Measurements from ENCODE around the gene DOK3. TPM values are rescaled to one million over a fixed set of nuclear protein-coding genes. Genes with fewer than 3 reads are reported as not detected.

DOK3 gene
- polyA plus RNA-seq, 3 donors = 3.3 to 4.3 (median 3.8) TPM

DNA sequence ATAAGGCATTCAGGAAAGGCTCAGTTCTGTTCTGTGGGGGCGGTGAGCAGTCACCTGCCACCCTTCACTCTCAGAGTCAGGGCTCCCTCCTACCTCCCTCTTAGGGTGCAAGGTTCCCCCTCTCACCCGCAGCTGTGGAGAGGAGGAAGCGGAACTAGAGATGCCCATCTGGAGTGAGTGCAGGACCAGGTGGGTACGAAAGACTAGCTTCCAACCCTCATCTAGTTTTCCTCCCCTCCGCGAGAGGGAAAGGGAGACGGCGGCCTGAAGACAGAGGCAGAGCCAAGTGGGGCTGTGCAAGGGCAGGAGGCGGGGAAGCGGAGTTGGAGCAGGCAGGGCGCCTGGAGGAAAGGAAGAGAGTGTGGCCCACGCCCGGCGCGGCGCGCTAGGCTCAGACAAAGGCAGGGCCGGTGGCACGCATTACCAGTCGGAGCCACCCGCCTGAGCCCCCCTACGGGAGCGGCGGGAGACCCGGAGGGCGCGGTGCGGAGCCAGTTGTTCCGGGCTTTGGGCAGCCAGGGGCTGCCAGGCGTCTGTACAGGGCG is 55.7 kb downstream of the DOK3 start:
- DNase-seq (ENCODE audit: low read depth in 3 of 3, low spot score in 2 of 3) = no peak

- no peak for DNase-seq (ENCODE audit: low read depth in 3 of 3, low spot score in 2 of 3)
These were observed 56.7 kb downstream of the DOK3 start for GRCh38 chr5:177452688-177453638.

Other genes with a start within 250 kb of the DOK3 start
- 10 to 100 TPM; 22.9 to 30.9 (median 25.7) TPM for gene RAB24, start 206.1 kb downstream of the DOK3 start, polyA plus RNA-seq (ENCODE audit: insufficient read length in 3 of 3)
- gene PRELID1, start 206.0 kb downstream of the DOK3 start, polyA plus RNA-seq (ENCODE audit: insufficient read length in 3 of 3) = 100 to 1,000 TPM; 105 to 139 (median 112) TPM
- 10 to 100 TPM in 2 of 3 donors, 1 to 10 TPM in 1; 9.8 to 11.4 (median 10.5) TPM for gene MXD3, start 197.9 kb downstream of the DOK3 start, polyA plus RNA-seq (ENCODE audit: insufficient read length in 3 of 3)
- 100 to 1,000 TPM; 128 to 136 (median 131) TPM for gene LMAN2, start 158.2 kb downstream of the DOK3 start, polyA plus RNA-seq (ENCODE audit: insufficient read length in 3 of 3)
- 10 to 100 TPM; 10.5 to 15.8 (median 11.8) TPM for gene RGS14, start 151.9 kb downstream of the DOK3 start, polyA plus RNA-seq (ENCODE audit: insufficient read length in 3 of 3)
- 100 to 1,000 TPM; 118 to 190 (median 157) TPM for gene SLC34A1, start 125.4 kb downstream of the DOK3 start, polyA plus RNA-seq (ENCODE audit: insufficient read length in 3 of 3)
- under 1 TPM; 0.47 to 0.72 (median 0.67) TPM for gene PFN3, start 109.2 kb downstream of the DOK3 start, polyA plus RNA-seq (ENCODE audit: insufficient read length in 3 of 3)
- 1 to 10 TPM; 3.5 to 6.4 (median 4.6) TPM for gene F12, start 100.3 kb downstream of the DOK3 start, polyA plus RNA-seq (ENCODE audit: insufficient read length in 3 of 3)
- gene GRK6, start 83.2 kb downstream of the DOK3 start, polyA plus RNA-seq (ENCODE audit: insufficient read length in 3 of 3) = 10 to 100 TPM; 20.3 to 26.2 (median 23.3) TPM
- 1 to 10 TPM in 1 of 3 donors, under 1 TPM in 2; 0.95 to 1.1 (median 0.97) TPM for gene PRR7, start 63.0 kb downstream of the DOK3 start, polyA plus RNA-seq (ENCODE audit: insufficient read length in 3 of 3)
- gene DBN1, start 36.2 kb downstream of the DOK3 start, polyA plus RNA-seq (ENCODE audit: insufficient read length in 3 of 3) = 100 to 1,000 TPM; 171 to 177 (median 175) TPM
- gene PDLIM7, start 12.2 kb downstream of the DOK3 start, polyA plus RNA-seq (ENCODE audit: insufficient read length in 3 of 3) = 10 to 100 TPM; 62.4 to 72.7 (median 69.0) TPM
- gene DDX41, start 7.1 kb upstream of the DOK3 start, polyA plus RNA-seq (ENCODE audit: insufficient read length in 3 of 3) = 100 to 1,000 TPM in 1 of 3 donors, 10 to 100 TPM in 2; 93.0 to 105 (median 96.6) TPM
- gene FAM193B, start 44.7 kb upstream of the DOK3 start, polyA plus RNA-seq (ENCODE audit: insufficient read length in 3 of 3) = 10 to 100 TPM; 60.9 to 65.2 (median 61.1) TPM
- 100 to 1,000 TPM; 150 to 186 (median 177) TPM for gene TMED9, start 82.4 kb upstream of the DOK3 start, polyA plus RNA-seq (ENCODE audit: insufficient read length in 3 of 3)
- 10 to 100 TPM; 19.3 to 20.4 (median 20.3) TPM for gene B4GALT7, start 90.3 kb upstream of the DOK3 start, polyA plus RNA-seq (ENCODE audit: insufficient read length in 3 of 3)

All from right renal cortex interstitium (tissue), 3 donors.